IPS-NIHi7 (cell line): ENCODE measurements around the gene TBX4.
"Not testable (repeated sequence)": the region's sequence is repeated elsewhere in the genome, so short reads cannot be mapped to it uniquely, and the experiment has no call there.

Source experiments
- DNase-seq: peaks from one replicate; pipeline ENCODE4 v3.0.0; 2012; ENCODE audit warnings: mixed read lengths; ENCODE audit errors: extremely low spot score

TBX4 gene

DNA sequence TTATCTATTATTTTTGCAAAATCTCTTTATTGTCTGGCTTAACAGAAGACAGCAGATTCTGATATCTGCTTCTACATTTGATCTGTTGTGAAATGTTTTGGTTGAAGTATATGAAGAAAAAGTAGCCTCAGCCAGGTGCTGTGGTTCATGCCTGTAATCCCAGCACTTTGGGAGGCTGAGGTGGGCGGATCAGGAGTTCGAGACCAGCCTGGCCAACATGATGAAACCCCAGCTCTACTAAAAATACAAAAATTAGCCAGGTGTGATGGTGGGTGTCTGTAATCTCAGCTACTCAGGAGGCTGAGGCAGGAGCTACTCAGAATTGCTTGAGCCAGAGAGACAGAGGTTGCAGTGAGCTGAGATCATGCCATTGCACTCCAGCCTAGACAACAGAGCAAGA lies 75.2 kb downstream of the TBX4 start:
- DNase-seq, result not testable (repeated sequence)

DNA sequence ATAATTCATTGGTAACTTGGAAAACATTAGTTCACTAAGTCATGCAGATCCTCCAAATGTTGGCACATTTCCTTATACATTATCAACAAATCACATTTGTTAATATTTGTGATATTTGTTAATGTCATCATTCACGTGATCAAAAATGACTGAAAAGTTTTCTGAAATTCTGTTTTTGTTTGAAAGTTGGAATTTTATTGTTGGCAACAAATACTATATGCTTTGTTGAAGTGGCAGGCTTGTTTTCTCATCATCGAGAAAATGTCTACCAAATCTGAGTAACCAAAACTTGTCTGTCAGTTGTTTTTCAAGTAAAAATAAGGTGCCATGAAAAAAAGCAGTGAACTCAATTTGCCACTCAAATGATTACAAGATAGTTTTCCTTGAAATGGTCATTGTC lies 75.9 kb downstream of the TBX4 start:
- no peak for DNase-seq

DNA sequence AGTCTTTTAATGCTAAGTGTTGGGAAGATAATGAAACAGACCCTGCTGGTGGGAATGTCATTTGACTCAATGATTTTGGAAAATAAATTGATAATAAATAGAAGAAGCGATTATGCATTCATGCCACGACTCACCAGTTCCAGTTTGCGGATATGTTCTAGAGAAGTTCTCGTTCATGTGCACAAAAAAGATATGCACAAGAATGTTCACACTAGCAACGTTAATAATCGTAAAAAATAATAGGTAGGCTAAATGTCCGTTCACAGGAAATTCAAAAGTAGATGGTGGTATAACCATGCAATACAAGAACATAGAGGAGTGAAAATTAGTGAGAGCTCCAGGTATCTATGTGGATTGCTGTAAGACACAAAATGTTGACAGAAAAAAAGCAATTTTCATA lies 79.0 kb downstream of the TBX4 start:
- no peak for DNase-seq

DNA sequence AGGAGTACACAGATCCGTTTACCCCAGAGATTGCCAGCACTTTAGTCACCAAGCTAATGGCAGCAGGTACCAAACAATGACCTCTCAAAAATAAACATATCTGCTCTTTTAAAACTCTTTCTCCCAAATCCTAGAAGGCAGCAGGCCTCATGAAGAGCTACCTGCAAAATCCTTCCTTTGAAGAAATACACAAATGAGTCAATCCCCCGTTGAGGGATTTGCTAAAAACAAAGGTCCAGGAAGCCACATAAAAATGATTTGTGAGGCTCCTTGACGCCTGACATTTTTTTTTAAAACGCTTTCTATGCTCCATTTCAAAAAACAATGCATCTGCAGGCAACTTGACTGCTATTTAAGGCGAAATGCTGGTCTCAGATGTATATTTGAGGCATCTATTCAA lies 80.6 kb downstream of the TBX4 start:
- DNase-seq, result no peak

DNA sequence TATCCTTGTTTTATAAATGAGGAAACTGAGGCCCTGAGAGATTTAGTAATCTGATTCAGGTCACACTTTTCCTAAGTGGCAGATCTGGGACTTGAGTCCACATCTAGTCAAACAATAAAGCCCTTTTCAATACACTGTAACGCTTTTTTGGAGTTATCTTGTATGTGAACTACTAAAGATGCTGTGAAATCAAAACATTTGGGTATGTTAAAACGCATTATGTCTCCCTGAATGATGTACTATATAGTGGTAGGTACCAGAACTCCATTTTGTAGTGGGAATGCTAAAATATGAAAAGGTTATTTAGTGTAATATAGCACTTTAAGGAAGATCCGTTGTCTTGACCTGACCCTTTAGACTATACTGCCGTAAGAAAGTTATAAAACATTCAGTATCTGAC lies 81.6 kb downstream of the TBX4 start:
- DNase-seq, result no peak

DNA sequence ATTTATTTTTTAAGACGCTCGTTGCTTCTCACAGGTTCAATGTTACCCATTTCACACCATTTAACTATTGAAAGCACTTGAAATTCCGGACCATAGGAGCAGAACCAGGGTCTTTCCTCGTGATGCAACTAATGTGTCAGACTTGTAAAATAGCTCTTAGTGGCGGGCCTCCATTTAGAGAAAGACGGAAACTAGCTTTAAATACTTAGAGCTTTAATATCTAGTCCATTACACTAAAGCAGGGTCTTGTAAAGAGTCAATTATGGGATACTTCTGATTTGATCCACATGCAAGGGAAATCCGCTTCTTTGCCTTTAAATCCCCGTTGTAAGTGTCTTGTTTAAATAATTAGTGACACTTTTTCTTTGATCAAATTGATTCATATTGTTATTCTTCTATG lies 82.2 kb downstream of the TBX4 start:
- DNase-seq, result no peak
